H7 (cell line): ENCODE results near the gene SLC35F2. TPM values are rescaled to one million over a fixed set of nuclear protein-coding genes. Genes with fewer than 3 reads are reported as not detected.
"Not testable (repeated sequence)": the region's sequence is repeated elsewhere in the genome, so short reads cannot be mapped to it uniquely, and the experiment has no call there.

Experiments used
- DNase-seq: peaks from one replicate; pipeline ENCODE4 v3.0.0; 2012
- H3K27me3 ChIP-seq: 2 replicates; pipeline ENCODE4 v1.6.0; 2011; ENCODE audit warnings: mild to moderate bottlenecking, low read length; ENCODE audit not compliant: control insufficient read depth, insufficient read depth
- H3K36me3 ChIP-seq: replicated peaks from 2 replicates; pipeline ENCODE4 v1.5.1; 2011; ENCODE audit warnings: low read length; ENCODE audit not compliant: control insufficient read depth, insufficient read depth
- H3K4me3 ChIP-seq: 2 replicates; pipeline ENCODE4 v1.5.1; 2011; ENCODE audit warnings: low read depth, mild to moderate bottlenecking, control low read depth, low read length, moderate library complexity; ENCODE audit not compliant: insufficient read depth
- total RNA-seq: library from RNA; depleted of rRNA; stranded (reverse); fragments of >200 nt; shearing (Covaris generic); gene quantifications from 2 replicates; pipeline ENCODE4 v1.2.3, GENCODE V29; 2014; rRNA removed

Gene SLC35F2, protein sequence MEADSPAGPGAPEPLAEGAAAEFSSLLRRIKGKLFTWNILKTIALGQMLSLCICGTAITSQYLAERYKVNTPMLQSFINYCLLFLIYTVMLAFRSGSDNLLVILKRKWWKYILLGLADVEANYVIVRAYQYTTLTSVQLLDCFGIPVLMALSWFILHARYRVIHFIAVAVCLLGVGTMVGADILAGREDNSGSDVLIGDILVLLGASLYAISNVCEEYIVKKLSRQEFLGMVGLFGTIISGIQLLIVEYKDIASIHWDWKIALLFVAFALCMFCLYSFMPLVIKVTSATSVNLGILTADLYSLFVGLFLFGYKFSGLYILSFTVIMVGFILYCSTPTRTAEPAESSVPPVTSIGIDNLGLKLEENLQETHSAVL
- 28.3 and 34.9 TPM in 2 replicates for total RNA-seq

DNA sequence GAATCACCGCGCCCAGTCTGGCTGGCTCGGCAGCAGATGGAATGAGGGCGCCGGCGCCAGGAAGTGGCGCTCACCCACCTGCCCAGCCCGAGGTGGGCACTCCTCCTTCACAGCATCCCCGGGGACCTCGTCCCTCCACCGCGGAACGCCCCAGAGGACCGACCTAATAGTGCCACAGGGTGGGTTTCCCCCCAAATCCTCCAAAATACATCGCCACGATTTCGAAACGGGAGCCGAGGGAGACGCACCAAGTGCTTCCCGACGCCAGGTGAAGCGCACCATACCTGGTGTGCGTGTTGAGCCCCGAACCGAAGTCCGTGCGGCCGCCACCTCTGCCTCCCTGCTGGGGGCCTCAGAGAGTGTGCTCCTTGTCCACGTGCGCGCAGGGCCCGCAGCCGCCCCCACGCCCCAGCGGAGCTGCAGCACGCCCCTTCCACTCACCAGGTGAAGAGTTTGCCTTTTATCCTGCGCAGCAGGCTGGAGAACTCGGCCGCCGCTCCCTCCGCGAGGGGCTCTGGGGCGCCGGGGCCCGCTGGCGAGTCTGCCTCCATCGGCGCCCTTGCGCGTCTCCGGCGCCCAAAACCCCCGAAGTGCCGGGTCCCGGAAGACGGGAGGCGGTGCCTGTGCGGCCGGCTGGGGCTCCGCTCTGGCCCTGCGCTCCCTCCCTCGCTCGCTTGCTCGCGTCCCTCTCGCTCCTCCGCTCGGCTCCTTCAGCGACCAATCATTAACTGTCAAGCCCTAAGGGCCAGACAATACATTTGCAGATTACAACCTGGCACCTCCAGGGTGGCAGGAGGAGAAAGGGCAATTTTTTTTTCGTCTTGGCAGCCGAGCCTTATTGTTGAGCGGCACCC lies at the start of gene SLC35F2:
Gene SLC35F2 (minus strand): TSS at position 571 of the 854 bp plus-strand sequence. CDS start 20 bp downstream, at position 551.
- H3K36me3 ChIP-seq: no peaks in the 10 kb centered on the region
- DNase-seq: peak; percentile 88
- H3K27me3 ChIP-seq: peaks cover 6% of the 10 kb centered on the region; the same call in 1 of the 2 replicates
- peak within 1 kb of the TSS; percentile 88 for H3K4me3 ChIP-seq

DNA sequence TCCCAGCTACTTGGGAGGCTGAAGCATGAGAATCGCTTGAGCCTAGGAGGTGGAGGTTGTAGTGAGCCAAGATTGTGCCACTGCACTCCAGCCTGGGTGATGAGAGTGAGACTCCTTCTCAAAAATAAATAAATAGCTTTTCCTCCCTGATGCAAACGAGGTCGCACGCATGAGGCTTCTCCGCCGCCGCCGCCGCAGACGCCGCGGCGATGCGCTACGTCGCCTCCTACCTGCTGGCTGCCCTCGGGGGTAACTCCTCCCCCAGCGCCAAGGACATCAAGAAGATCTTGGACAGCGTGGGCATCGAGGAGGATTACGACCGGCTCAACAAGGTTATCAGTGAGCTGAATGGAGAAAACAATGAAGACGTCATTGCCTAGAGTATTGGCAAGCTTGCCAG lies 49.6 kb upstream of the SLC35F2 start:
- no peak for DNase-seq
- Histone ChIP-seq H3K27me3 (no peaks in the 10 kb centered on the region), H3K4me3 (no peak overlapping the region), H3K36me3 (no peaks in the 10 kb centered on the region)

DNA sequence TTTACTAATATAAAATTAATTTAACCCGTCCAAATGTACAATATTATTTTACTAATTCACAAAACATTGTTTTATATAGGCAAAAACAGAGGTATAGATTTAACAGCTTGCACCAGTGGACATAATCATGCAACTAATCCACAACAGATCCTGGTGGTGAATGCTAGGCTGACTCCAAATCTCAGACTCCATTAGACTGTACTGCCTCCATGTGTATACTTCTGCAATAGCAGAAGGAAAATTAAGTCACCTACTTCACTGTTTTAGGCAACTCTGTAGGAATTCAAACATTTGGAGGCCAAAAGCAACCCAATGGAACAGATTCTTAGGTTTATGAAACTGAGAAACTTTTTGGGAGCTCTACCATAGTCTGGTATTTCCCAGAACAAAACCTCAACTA lies 39.7 kb upstream of the SLC35F2 start:
- Histone ChIP-seq H3K4me3 (no peak overlapping the region), H3K27me3 (no peaks in the 10 kb centered on the region), H3K36me3 (no peaks in the 10 kb centered on the region)
- peak; percentile 46 for DNase-seq

DNA sequence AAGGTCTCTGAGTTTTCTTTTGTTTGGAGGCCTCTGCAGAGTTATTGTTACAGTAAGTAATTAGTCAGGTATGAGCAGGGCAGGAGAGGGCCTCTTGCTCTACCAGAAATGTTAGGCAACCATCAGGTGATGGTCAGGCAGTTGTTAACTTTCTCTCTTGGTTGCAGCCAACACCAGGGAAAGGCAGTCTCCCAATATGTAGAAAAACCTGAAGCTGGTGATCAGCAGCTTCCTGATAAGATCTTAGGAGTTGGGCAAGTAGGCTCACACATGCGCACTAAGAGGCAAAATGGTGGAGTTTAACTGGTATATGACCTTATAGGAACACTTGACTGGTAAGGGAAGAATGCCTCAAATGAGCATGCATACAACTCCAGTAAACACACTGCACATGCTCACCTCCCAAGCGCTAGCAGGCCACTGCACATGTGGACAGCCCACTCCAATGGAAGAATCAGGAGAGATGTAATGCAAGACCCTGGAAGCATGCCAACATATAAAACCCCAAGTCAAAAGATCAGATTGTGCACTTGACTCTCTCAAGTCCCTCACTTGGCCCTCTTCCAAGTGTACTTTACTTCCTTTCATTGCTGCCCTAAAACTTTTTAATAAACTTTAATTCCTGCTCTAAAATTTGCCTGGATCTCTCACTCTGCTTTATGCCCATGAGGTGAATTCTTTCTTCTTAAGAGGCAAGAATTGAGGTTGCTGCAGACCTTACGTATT lies 23.7 kb upstream of the SLC35F2 start:
- H3K27me3 ChIP-seq: no peaks in the 10 kb centered on the region
- no peak for DNase-seq
- no peak overlapping the region for H3K4me3 ChIP-seq
- no peaks in the 10 kb centered on the region for H3K36me3 ChIP-seq

DNA sequence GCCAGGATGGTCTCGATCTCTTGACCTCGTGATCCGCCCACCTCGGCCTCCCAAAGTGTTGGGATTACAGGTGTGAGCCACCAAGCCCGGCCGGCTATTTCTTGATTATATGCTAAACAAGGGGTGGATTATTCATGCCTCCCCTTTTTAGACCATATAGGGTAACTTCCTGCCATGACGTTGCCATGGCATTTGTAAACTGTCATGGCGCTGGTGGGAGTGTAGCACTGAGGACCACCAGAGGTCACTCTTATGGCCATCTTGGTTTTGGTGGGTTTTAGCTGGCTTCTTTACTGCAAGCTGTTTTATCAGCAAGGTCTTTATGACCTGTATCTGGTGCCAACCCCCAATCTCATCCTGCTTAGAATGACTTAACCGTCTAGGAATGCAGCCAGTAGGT lies 22.9 kb upstream of the SLC35F2 start:
- not testable (repeated sequence) for H3K4me3 ChIP-seq, H3K36me3 ChIP-seq, DNase-seq, H3K27me3 ChIP-seq

DNA sequence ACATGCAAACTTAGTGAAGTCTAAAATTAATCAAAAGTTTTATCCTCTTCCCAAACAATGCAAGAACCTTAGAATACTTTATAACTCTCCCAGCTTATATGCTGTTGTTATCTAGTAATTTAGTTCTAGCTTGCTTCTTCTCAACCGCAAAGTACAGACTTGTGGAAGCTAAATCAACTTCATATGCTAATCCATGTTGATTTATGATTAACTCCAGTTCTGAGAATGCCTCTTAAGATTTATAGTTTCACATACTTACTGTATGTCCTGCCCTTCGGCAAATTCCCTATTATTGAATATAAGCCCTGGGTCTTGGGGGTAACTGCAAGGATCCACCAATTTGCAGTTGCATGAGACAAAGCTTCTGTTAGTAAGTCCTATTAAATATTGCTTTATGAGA lies 17.6 kb upstream of the SLC35F2 start:
- no peak for DNase-seq
- no peak overlapping the region for H3K4me3 ChIP-seq
- no peaks in the 10 kb centered on the region for H3K27me3 ChIP-seq
- no peaks in the 10 kb centered on the region for H3K36me3 ChIP-seq

DNA sequence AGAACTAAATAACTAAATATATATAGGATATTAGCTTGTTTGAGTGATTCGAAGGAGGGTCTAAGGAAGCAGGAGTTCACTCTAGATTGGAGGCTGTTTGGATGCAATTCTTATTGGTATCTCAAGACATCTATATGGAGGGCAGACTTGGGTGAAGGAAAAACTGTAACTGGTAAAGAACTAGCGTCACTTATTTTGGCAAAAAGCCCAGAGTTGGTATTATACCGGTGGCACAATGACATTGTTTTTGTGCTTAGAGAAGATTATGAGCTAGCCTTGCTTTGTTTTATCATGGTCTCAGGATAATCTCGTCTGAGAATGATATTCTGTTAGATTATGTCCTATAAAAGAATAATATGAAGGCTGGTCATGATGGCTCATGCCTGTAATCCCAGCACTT lies 6.0 kb upstream of the SLC35F2 start:
- no peak for DNase-seq
- Histone ChIP-seq H3K4me3 (no peak overlapping the region), H3K27me3 (no peaks in the 10 kb centered on the region), H3K36me3 (no peaks in the 10 kb centered on the region)

DNA sequence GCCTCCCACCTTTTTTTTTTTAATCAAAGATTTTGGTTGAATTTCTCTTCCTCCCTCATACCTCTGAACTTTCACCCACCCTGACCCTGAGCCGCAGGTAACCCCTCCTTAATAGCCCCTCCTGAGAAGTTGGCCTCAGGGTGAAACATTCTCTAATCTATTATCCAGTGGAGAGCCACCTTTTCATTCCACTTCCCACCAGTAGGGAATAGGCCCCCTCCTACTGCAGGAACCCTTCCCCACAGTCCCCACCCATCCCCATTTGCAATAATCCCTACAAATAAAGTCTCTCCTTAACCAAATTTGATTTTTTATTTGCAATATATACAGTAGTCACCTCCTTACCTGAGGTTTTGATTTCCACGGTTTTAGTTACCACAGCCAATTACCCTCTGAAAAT lies 2.1 kb upstream of the SLC35F2 start:
- peaks cover 6% of the 10 kb centered on the region; the same call in 1 of the 2 replicates for H3K27me3 ChIP-seq
- no peaks in the 10 kb centered on the region for H3K36me3 ChIP-seq
- H3K4me3 ChIP-seq: no peak overlapping the region
- DNase-seq: peak; percentile 40

DNA sequence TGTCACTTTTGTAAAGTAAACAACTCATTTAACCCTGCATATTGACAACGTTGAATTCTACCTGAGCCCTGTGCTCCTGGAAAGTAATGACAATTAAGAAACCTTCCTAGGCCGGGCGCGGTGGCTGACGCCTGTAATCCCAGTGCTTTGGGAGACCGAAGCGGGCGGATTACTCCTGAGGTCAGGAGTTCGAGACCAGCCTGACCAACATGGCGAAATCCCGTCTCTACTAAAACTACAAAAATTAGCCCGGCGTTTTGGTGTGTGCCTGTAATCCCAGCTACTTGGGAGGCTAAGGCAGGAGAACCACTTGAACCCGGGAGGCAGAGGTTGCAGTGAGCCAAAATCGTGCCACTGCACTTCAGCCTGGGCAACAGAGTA lies 1.6 kb upstream of the SLC35F2 start:
- H3K4me3 ChIP-seq, H3K36me3 ChIP-seq, H3K27me3 ChIP-seq, DNase-seq: not testable (repeated sequence)

DNA sequence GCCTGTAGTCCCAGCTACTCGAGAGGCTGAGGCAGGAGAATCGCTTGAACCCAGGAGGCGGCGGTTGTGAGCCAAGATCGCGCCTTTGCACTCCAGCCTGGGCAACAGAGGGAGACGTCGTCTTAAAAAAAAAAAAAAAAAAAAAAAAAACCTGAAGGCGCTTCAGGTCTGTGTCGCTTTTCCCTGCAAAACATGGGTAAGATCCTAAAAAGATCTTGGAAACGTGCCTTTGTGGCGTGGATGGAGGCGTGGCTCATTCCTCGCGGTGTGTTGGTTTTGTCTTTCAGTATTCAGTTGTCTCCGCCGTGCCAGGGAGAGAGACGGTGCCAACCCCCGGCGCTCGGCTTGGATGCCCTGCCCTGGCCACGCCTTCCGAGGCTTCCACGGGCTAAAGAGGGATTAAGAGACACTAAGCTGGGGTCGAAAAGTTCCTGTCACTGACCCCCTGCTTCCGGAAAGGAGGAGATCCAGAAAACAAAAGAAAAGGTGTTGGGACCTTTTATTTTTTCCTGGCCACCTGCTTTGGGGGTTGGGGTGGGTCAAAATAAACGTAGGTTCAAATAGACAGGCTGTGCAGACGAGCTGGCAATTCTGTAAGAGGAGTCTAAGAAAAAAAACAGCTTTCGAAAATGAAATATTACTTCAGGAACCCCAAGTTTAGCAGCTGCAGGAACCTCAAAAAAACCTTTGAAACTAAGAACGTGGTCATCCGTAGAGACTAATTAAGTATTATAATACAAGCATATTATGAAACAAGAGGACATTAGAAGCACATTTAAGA lies 1.1 kb upstream of the SLC35F2 start:
- Histone ChIP-seq H3K36me3 (no peaks in the 10 kb centered on the region), H3K27me3 (peaks cover 6% of the 10 kb centered on the region; the same call in 1 of the 2 replicates), H3K4me3 (peak overlapping the region; percentile 88)
- peak; percentile 61 for DNase-seq

DNA sequence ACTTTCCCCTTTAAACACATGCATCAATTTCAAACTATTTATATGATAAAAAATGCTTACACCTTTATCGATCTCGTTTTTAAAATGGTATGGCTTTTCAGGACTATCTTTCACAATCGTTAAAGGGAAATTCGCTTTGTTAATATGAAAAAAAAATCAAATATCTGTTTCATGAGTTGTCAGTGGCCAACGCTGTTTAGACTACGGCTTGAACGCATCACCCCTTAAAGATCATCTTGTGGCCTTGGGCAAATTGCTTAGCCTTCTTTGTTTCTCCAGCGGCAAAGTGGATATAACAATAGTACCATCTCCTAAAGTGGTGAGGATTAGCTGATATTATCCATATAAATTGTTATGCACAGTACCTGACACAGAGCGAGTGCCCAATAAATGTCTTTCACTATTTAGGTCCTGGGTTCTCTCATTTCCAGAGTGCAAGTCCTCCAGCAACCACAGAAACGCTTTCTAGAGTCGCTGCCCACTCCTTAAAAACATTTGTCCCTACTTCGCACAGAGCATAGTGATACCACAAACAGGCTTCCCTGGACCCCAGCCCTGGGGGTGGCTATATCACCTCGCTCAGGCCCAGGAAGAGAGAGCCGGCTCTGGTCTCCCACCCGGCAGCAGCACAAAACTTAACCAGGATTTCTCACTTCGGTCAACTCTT lies 904 bp downstream of the SLC35F2 start:
- Histone ChIP-seq H3K4me3 (peak overlapping the region; percentile 88), H3K27me3 (peaks cover 6% of the 10 kb centered on the region; the same call in 1 of the 2 replicates), H3K36me3 (no peaks in the 10 kb centered on the region)
- DNase-seq: no peak

DNA sequence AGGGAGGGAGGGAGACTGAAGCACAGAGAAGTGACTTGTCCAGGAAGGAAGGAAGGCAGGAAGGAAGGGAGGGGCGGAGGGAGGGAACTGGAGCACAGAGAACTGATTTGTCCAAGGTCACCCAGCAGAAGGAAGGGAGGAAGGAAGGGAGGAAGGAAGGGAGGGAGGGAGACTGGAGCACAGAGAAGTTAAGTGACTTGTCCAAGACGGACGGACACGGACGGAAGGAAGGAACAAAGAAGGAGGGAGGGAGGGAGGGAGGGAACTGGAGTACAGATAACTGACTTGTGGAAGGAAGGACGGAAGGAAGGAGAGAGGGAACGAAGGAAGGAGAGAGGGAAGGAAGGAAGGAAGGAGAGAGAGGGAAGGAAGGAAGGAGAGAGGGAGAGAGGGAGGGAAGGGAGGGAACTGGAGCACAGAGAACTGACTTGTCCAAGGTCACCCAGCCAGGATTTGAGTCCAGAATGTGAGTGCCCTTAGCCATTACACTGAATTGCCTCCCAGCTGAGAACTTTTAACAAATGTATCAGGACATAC lies 1.5 kb downstream of the SLC35F2 start:
- Histone ChIP-seq H3K4me3 (peak overlapping the region; percentile 88), H3K36me3 (no peaks in the 10 kb centered on the region), H3K27me3 (peaks cover 6% of the 10 kb centered on the region; the same call in 1 of the 2 replicates)
- DNase-seq: no peak
